Mesodermal cell (in vitro differentiated cells): Measurements from ENCODE around the gene FHOD3.

ENCODE experiments used
- H3K27ac ChIP-seq: 2 replicates; pipeline ENCODE4 v1.7.0; 2013; ENCODE audit warnings: mild to moderate bottlenecking, low read depth, low read length, moderate library complexity; ENCODE audit not compliant: severe bottlenecking
- H3K36me3 ChIP-seq: 2 replicates; pipeline ENCODE4 v1.7.1; 2013; ENCODE audit warnings: mild to moderate bottlenecking, low read length, moderate library complexity; ENCODE audit not compliant: control insufficient read depth, insufficient read depth
- H3K4me1 ChIP-seq: one replicate; pipeline ENCODE4 v1.7.1; 2013; ENCODE audit warnings: mild to moderate bottlenecking, low read length; ENCODE audit not compliant: insufficient read depth, control insufficient read depth, poor library complexity, severe bottlenecking
- H3K4me3 ChIP-seq: 2 replicates; pipeline ENCODE4 v1.7.0; 2013; ENCODE audit warnings: low read length, control low read depth, mild to moderate bottlenecking; ENCODE audit not compliant: insufficient read depth, poor library complexity, severe bottlenecking; ENCODE audit errors: extremely low read depth
- H3K9me3 ChIP-seq: 2 replicates; pipeline ENCODE4 v1.7.1; 2013; ENCODE audit warnings: mild to moderate bottlenecking, low read length, moderate library complexity; ENCODE audit not compliant: control insufficient read depth
- WGBS, 2 experiments: methylation state at CpG; one replicate each; pipeline ENCODE4 v1.1.5; 2013; ENCODE audit warnings: missing lambda C conversion rate in 2 of 2; ENCODE audit not compliant: insufficient coverage in 2 of 2; 5-methylcytosine and 5-hydroxymethylcytosine counted together

Gene FHOD3

GRCh38 chr18:36476433-36476832, 178.9 kb downstream of the FHOD3 start:
- Histone ChIP-seq H3K4me3 (no peak overlapping the region), H3K27ac (no peak overlapping the region), H3K4me1 (no peaks in the 10 kb centered on the region), H3K36me3 (no peaks in the 10 kb centered on the region), H3K9me3 (no peaks in the 10 kb centered on the region)
- 80 to 96% methylated on average over 2 of the region's 4 CpGs for WGBS, 2 experiments

- Histone ChIP-seq H3K4me1 (no peaks in the 10 kb centered on the region), H3K27ac (no peak overlapping the region), H3K9me3 (no peaks in the 10 kb centered on the region), H3K36me3 (no peaks in the 10 kb centered on the region), H3K4me3 (no peak overlapping the region)
- 77 to 100% methylated on average over 3 of the region's 3 CpGs for WGBS, 2 experiments
These were observed 180.3 kb downstream of the FHOD3 start for GRCh38 chr18:36477776-36478175.

GRCh38 chr18:36481201-36481657, 183.7 kb downstream of the FHOD3 start:
- no peak overlapping the region for H3K4me3 ChIP-seq
- no peaks in the 10 kb centered on the region for H3K36me3 ChIP-seq
- 27% methylated on average over 2 of the region's 4 CpGs; no CpG with 5 or more reads in 1 of the 2 experiments for WGBS, 2 experiments
- H3K9me3 ChIP-seq = no peaks in the 10 kb centered on the region
- H3K4me1 ChIP-seq = no peaks in the 10 kb centered on the region
- no peak overlapping the region for H3K27ac ChIP-seq

GRCh38 chr18:36481935-36482334, 184.4 kb downstream of the FHOD3 start:
- no peaks in the 10 kb centered on the region for H3K9me3 ChIP-seq
- no peak overlapping the region for H3K4me3 ChIP-seq
- no peaks in the 10 kb centered on the region for H3K4me1 ChIP-seq
- H3K36me3 ChIP-seq = no peaks in the 10 kb centered on the region
- no peak overlapping the region for H3K27ac ChIP-seq
- WGBS, 2 experiments = 67 to 75% methylated on average over 1 of the region's 1 CpG

- WGBS, 2 experiments = 77 to 100% methylated on average over 3 to 4 of the region's 5 CpGs
- H3K4me1 ChIP-seq = no peaks in the 10 kb centered on the region
These were observed 187.1 kb downstream of the FHOD3 start for GRCh38 chr18:36484591-36484990.

GRCh38 chr18:36485772-36486171, 188.3 kb downstream of the FHOD3 start:
- no peak overlapping the region for H3K4me3 ChIP-seq
- no peaks in the 10 kb centered on the region for H3K9me3 ChIP-seq
- WGBS, 2 experiments = 96 to 100% methylated on average over 2 of the region's 2 CpGs
- no peak overlapping the region for H3K27ac ChIP-seq
- H3K4me1 ChIP-seq = peaks cover 2% of the 10 kb centered on the region
- no peaks in the 10 kb centered on the region for H3K36me3 ChIP-seq

More at GRCh38 chr18:36484591-36484990, 187.1 kb downstream of the FHOD3 start:
- H3K4me3 ChIP-seq = no peak overlapping the region
- no peak overlapping the region for H3K27ac ChIP-seq
- H3K9me3 ChIP-seq = no peaks in the 10 kb centered on the region
- no peaks in the 10 kb centered on the region for H3K36me3 ChIP-seq

GRCh38 chr18:36488131-36488530, 190.6 kb downstream of the FHOD3 start:
- Histone ChIP-seq H3K27ac (no peak overlapping the region), H3K4me1 (peaks cover 4% of the 10 kb centered on the region), H3K9me3 (no peaks in the 10 kb centered on the region), H3K4me3 (no peak overlapping the region), H3K36me3 (no peaks in the 10 kb centered on the region)
- WGBS, 2 experiments = 79 to 100% methylated on average over 1 of the region's 2 CpGs

- H3K4me3 ChIP-seq = no peak overlapping the region
- H3K4me1 ChIP-seq = peaks cover 4% of the 10 kb centered on the region
- 67 to 100% methylated on average over 1 of the region's 4 CpGs for WGBS, 2 experiments
- no peaks in the 10 kb centered on the region for H3K9me3 ChIP-seq
- H3K36me3 ChIP-seq = no peaks in the 10 kb centered on the region
- no peak overlapping the region for H3K27ac ChIP-seq
These were observed 193.4 kb downstream of the FHOD3 start for GRCh38 chr18:36490897-36491296.

GRCh38 chr18:36492604-36493329, 195.3 kb downstream of the FHOD3 start:
- H3K4me1 ChIP-seq = peaks cover 4% of the 10 kb centered on the region
- no peak overlapping the region for H3K27ac ChIP-seq
- H3K4me3 ChIP-seq = no peak overlapping the region
- H3K36me3 ChIP-seq = no peaks in the 10 kb centered on the region
- H3K9me3 ChIP-seq = no peaks in the 10 kb centered on the region
- WGBS, 2 experiments = 81 to 92% methylated on average over 2 to 3 of the region's 6 CpGs

GRCh38 chr18:36493349-36494159, 196.0 kb downstream of the FHOD3 start:
- H3K36me3 ChIP-seq = no peaks in the 10 kb centered on the region
- H3K4me1 ChIP-seq = peaks cover 4% of the 10 kb centered on the region
- H3K4me3 ChIP-seq = no peak overlapping the region
- 63 to 78% methylated on average over 12 to 14 of the region's 15 CpGs for WGBS, 2 experiments
- H3K27ac ChIP-seq = no peak overlapping the region
- H3K9me3 ChIP-seq = no peaks in the 10 kb centered on the region

GRCh38 chr18:36494160-36494437, 196.6 kb downstream of the FHOD3 start:
- Histone ChIP-seq H3K27ac (no peak overlapping the region), H3K9me3 (no peaks in the 10 kb centered on the region), H3K4me3 (no peak overlapping the region), H3K36me3 (no peaks in the 10 kb centered on the region), H3K4me1 (peaks cover 4% of the 10 kb centered on the region)
